Naive thymus-derived CD4-positive, alpha-beta T cell (primary cell): ENCODE data around the gene GPC4. TPM values are rescaled to one million over a fixed set of nuclear protein-coding genes. Genes with fewer than 3 reads are reported as not detected.
"Not testable (repeated sequence)": the region's sequence is repeated elsewhere in the genome, so short reads cannot be mapped to it uniquely, and the experiment has no call there.

Source experiments
- ATAC-seq: fragments of 150-1000 bp; cut with Tn5 transposase; 2 replicates; pipeline ENCODE4 v1.10.0; 2021; ENCODE audit warnings: mild to moderate bottlenecking, moderate library complexity
- CTCF ChIA-PET: fragments of 350-600 bp; sonication (Branson Sonifier 250); formaldehyde crosslinking; loops from one replicate; lab custom pipeline; 2021; ENCODE audit warnings: antibody characterized with exemption; lab: Charles Lee
- POLR2A ChIA-PET: fragments of 350-600 bp; sonication (Branson Sonifier 250); formaldehyde crosslinking; loops from one replicate; lab custom pipeline; 2021; ENCODE audit warnings: antibody characterized with exemption, inconsistent platforms; lab: Charles Lee
- DNase-seq, 9 donors: peaks; one replicate each; pipeline versions ENCODE4 v3.0.0 to v3.0.0-alpha.2; 2020 to 2022; ENCODE audit warnings: mixed read lengths in 1 of 9
- H3K27ac ChIP-seq: one replicate; pipeline ENCODE4 v1.7.0; 2013; ENCODE audit warnings: mild to moderate bottlenecking, low read depth, low read length, moderate library complexity
- H3K27me3 ChIP-seq, 2 donors: one replicate each; pipeline ENCODE4 v1.7.0; 2013; ENCODE audit warnings: low read length in 2 of 2, mild to moderate bottlenecking in 2 of 2, moderate library complexity in 2 of 2; ENCODE audit not compliant: control insufficient read depth in 2 of 2, insufficient read depth in 2 of 2
- H3K36me3 ChIP-seq, 3 experiments: 1 replicate in 2 of 3; 2 replicates in 1 of 3; pipeline ENCODE4 v1.7.0; 2013; ENCODE audit warnings: low read length in 3 of 3, mild to moderate bottlenecking in 3 of 3, moderate library complexity in 1 of 3; ENCODE audit not compliant: insufficient read depth in 3 of 3, control insufficient read depth in 2 of 3
- H3K4me1 ChIP-seq, 2 donors: one replicate each; pipeline ENCODE4 v1.7.0; 2013; ENCODE audit warnings: low read length in 2 of 2, mild to moderate bottlenecking in 2 of 2, moderate library complexity in 1 of 2; ENCODE audit not compliant: control insufficient read depth in 2 of 2, insufficient read depth in 2 of 2
- H3K4me3 ChIP-seq: 2 replicates; pipeline ENCODE4 v1.7.0; 2013; ENCODE audit warnings: mild to moderate bottlenecking, low read length
- H3K9me3 ChIP-seq, 3 experiments: 1 replicate in 2 of 3; 2 replicates in 1 of 3; pipeline ENCODE4 v1.7.0; 2013; ENCODE audit warnings: low read length in 3 of 3; ENCODE audit not compliant: control insufficient read depth in 2 of 3
- H3K27ac Mint-ChIP-seq, 9 donors: one replicate each; pipeline ENCODE4 v1.8.0; 2020 to 2022; ENCODE audit warnings: mixed read lengths in 9 of 9, mild to moderate bottlenecking in 8 of 9, moderate library complexity in 5 of 9, inconsistent platforms in 2 of 9
- H3K27me3 Mint-ChIP-seq, 5 donors: one replicate each; pipeline ENCODE4 v1.8.0; 2021 to 2022; ENCODE audit warnings: mixed read lengths in 5 of 5, mild to moderate bottlenecking in 1 of 5
- H3K36me3 Mint-ChIP-seq, 5 donors: one replicate each; pipeline ENCODE4 v1.8.0; 2020 to 2022; ENCODE audit warnings: mixed read lengths in 5 of 5, mild to moderate bottlenecking in 3 of 5, inconsistent platforms in 1 of 5
- H3K4me1 Mint-ChIP-seq, 7 donors: one replicate each; pipeline ENCODE4 v1.8.0; 2020 to 2022; ENCODE audit warnings: mixed read lengths in 7 of 7, mild to moderate bottlenecking in 3 of 7, inconsistent platforms in 1 of 7
- H3K4me3 Mint-ChIP-seq, 10 donors: one replicate each; pipeline ENCODE4 v1.8.0; 2020 to 2022; ENCODE audit warnings: mild to moderate bottlenecking in 10 of 10, mixed read lengths in 10 of 10, moderate library complexity in 6 of 10, inconsistent platforms in 2 of 10
- H3K9me3 Mint-ChIP-seq, 11 donors: one replicate each; pipeline ENCODE4 v1.8.0; 2020 to 2022; ENCODE audit warnings: mixed read lengths in 11 of 11, mild to moderate bottlenecking in 4 of 11, inconsistent platforms in 1 of 11, moderate library complexity in 1 of 11
- intact Hi-C, 2 donors: fragments of 100-400 bp; cut with micrococcal nuclease; formaldehyde crosslinking; loops; one replicate each; pipeline ENCODE4 v1.15.1; 2023
- polyA plus RNA-seq, 2 donors: library from polyadenylated mRNA; unstranded; fragments of 300-500 nt; fragmentation: Illumina TruSeq; gene quantifications; one replicate each; pipeline ENCODE4 v1.2.3, GENCODE V29; 2021
- total RNA-seq, 6 experiments: library from RNA in 5 of 6; stranded (reverse) in 5 of 6; gene quantifications; 1 replicate in 5 of 6; 2 replicates in 1 of 6; pipeline ENCODE4 v1.2.3 and lab custom pipeline; 2021 to 2026

Gene GPC4
- total and polyA plus RNA-seq, 7 experiments from 2014 or later: 0.20 TPM; not detected in 6

DNA sequence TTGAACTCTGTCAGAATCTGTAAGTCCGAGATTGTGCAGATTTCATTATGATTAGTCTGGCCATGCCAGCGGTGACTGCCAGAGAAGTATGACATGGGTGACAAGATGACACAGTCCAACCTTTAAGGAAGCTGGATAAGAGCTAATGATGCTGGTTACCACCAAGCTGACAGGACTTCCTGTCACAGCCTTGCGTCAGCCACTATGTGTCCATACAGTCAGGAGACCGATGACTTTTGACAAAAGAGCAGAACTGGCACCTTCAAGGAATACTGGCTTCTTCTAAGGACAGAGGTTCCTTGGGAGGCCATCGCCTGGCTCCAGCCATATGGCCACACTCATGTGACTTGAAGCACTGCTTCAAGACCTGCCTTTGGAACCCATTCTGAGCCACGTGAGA lies 129.9 kb downstream of the GPC4 start:
- H3K4me3 Mint-ChIP-seq: no peak overlapping the region
- H3K4me1 ChIP-seq: no peaks in the 10 kb centered on the region
- peaks cover 0 to 5% (median 0%) of the 10 kb centered on the region in 5 donors for H3K36me3 Mint-ChIP-seq
- no peak for ATAC-seq
- ChIA-PET POLR2A (no interaction called here), CTCF (no interaction called here)
- H3K36me3 ChIP-seq: no peaks in the 10 kb centered on the region
- H3K9me3 ChIP-seq: no peaks in the 10 kb centered on the region
- intact Hi-C loops: no loop called here
- H3K4me3 ChIP-seq: no peak overlapping the region
- H3K27ac Mint-ChIP-seq: no peak overlapping the region
- H3K27me3 ChIP-seq: no peaks in the 10 kb centered on the region
- H3K9me3 Mint-ChIP-seq: peaks cover 0 to 9% (median 5%) of the 10 kb centered on the region in 11 donors
- DNase-seq: no peak
- H3K27me3 Mint-ChIP-seq: peaks cover 0 to 5% (median 4%) of the 10 kb centered on the region in 5 donors
- H3K4me1 Mint-ChIP-seq: no peaks in the 10 kb centered on the region
- no peak overlapping the region for H3K27ac ChIP-seq

DNA sequence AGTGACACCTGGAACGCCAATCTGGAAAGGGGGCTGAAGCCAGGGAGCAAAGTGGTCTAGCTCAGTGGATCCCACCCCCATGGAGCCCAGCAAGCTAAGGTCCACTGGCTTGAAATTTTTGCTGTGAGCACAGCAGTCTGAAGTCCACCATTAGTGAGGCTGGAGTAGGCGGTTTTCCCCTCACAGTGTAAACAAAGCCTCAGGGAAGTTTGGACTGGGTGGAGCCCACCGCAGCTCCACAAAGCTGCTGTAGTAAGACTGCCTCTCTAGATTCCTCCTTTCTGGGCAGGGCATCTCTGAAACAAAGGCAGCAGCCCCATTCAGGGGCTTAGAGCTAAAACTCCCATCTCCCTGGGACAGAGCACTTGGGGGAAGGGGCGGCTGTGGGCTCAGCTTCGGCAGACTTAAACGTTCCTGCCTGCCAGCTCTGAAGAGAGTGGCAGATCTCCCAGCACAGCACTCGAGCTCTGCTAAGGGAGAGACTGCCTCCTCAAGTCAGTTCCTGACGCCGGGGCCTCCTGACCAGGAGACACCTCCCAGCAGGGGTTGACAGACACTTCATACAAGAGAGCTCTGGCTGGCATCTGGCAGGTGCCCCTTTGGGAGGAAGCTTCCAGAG lies 136.1 kb downstream of the GPC4 start:
- H3K36me3 ChIP-seq, DNase-seq, ATAC-seq, H3K36me3 Mint-ChIP-seq, H3K27ac ChIP-seq, H3K9me3 ChIP-seq, intact Hi-C loops, H3K27ac Mint-ChIP-seq, H3K4me1 ChIP-seq, POLR2A ChIA-PET, H3K27me3 Mint-ChIP-seq, H3K4me3 ChIP-seq, H3K27me3 ChIP-seq, H3K4me3 Mint-ChIP-seq, H3K4me1 Mint-ChIP-seq, CTCF ChIA-PET: not testable (repeated sequence)
- H3K9me3 Mint-ChIP-seq: peaks cover 0 to 17% (median 6%) of the 10 kb centered on the region in 11 donors

DNA sequence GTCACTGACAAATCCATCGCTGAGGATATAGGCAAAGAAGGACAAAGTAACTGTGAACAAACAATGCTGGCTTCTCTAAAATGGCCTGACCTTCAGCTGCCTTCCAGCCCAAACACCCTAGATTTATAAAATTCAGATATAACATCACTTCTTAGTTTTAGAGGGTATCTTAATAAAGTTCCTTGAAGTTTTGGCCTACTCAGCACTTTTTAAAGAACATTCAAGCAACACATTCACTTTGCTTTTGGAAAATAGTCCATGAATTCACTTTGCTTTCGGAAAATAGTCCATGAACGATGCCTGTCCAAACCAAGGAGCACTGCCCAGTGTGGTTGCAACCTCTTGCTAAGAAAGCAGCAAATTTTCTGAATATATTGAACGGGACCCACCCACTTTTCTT lies 142.1 kb downstream of the GPC4 start:
- ChIA-PET POLR2A (no interaction called here), CTCF (no interaction called here)
- Histone ChIP-seq H3K9me3 (no peaks in the 10 kb centered on the region), H3K4me1 (no peaks in the 10 kb centered on the region), H3K27me3 (no peaks in the 10 kb centered on the region), H3K27ac (no peak overlapping the region), H3K4me3 (no peak overlapping the region), H3K36me3 (no peaks in the 10 kb centered on the region)
- intact Hi-C loops: no loop called here
- Mint-ChIP-seq H3K27me3 (no peaks in the 10 kb centered on the region), H3K4me1 (no peaks in the 10 kb centered on the region), H3K36me3 (peaks cover 0 to 3% (median 0%) of the 10 kb centered on the region in 5 donors), H3K9me3 (peaks cover 0 to 6% (median 2%) of the 10 kb centered on the region in 11 donors), H3K4me3 (no peak overlapping the region), H3K27ac (no peak overlapping the region)
- DNase-seq: no peak
- ATAC-seq: no peak

DNA sequence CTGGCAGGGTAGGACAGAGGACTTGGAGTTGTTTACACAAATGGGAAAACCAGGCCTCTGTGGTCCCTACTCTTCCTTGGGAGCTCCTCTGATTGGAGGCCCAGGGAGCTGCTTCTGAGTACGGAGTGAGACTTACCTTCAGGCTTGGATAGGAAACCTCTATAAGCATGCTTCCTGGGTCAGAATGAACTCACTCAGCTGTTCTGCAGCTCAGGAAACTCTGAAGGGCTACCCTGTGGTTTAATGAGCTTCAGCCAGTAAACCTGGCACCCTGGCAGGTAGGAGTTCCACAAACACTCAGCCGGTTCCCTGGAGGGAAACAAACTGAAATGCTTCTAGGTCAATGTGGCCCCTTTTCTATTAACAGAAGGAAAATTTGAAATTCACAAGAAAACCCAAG lies 146.1 kb downstream of the GPC4 start:
- ChIA-PET POLR2A (no interaction called here), CTCF (no interaction called here)
- no peaks in the 10 kb centered on the region for H3K36me3 ChIP-seq
- Mint-ChIP-seq H3K4me1 (no peaks in the 10 kb centered on the region), H3K27me3 (no peaks in the 10 kb centered on the region), H3K9me3 (no peaks in the 10 kb centered on the region), H3K4me3 (no peak overlapping the region), H3K36me3 (no peaks in the 10 kb centered on the region), H3K27ac (no peak overlapping the region)
- DNase-seq: no peak
- no peaks in the 10 kb centered on the region for H3K4me1 ChIP-seq
- H3K27me3 ChIP-seq: no peaks in the 10 kb centered on the region
- no peak overlapping the region for H3K4me3 ChIP-seq
- intact Hi-C loops: no loop called here
- no peak overlapping the region for H3K27ac ChIP-seq
- no peak for ATAC-seq
- H3K9me3 ChIP-seq: no peaks in the 10 kb centered on the region

DNA sequence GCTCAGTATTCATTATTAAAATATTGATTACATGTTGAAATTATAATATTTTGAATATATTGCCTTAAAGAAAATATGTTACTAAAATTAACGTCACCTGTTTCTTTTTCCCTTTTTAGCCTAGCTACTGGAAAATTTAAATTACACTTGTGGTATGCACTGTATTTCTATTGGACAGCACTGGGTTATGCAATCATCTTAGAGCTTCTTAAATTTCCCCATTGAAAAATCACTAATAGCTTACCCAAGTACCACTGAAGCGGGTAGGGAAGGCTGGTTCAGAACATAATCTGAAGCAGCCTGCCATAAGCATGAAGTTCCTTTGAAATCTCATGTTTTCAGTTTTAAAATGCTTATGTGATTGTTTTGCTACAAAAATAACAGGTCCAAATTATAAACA lies 147.7 kb downstream of the GPC4 start:
- intact Hi-C loops: no loop called here

DNA sequence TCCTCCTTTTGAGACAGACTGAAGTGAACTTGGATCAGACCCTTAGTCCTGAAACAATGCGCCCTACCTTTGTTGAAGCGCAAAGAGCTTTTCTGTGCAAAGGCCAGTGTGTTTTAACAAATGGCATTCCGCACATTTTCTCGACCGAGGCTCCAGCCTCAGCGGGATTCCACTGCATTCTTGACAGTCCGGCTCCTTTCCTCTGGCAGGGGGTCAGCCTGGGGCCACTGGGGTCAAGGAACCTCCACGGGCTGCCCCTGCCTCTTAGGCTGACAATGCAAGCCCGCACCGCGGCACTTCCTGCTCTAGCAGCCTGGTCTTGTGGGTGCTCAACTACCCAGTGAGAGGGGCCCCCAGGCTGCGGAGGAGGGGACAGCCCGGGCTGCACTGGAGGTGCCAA lies 150.0 kb downstream of the GPC4 start:
- Mint-ChIP-seq H3K9me3 (no peaks in the 10 kb centered on the region), H3K27ac (no peak overlapping the region), H3K4me1 (no peaks in the 10 kb centered on the region), H3K27me3 (peaks cover 0 to 7% (median 0%) of the 10 kb centered on the region in 5 donors), H3K4me3 (no peak overlapping the region), H3K36me3 (no peaks in the 10 kb centered on the region)
- CTCF ChIA-PET: no interaction called here
- Histone ChIP-seq H3K36me3 (no peaks in the 10 kb centered on the region), H3K9me3 (no peaks in the 10 kb centered on the region), H3K4me3 (no peak overlapping the region), H3K27me3 (no peaks in the 10 kb centered on the region), H3K4me1 (no peaks in the 10 kb centered on the region), H3K27ac (no peak overlapping the region)
- intact Hi-C loops: no loop called here
- POLR2A ChIA-PET: no interaction called here
- ATAC-seq (no peak), DNase-seq (no peak)

More for the DNA sequence above, 147.7 kb downstream of the GPC4 start:
- no peak overlapping the region for H3K27ac ChIP-seq
- Mint-ChIP-seq H3K36me3 (no peaks in the 10 kb centered on the region), H3K27ac (no peak overlapping the region), H3K4me3 (no peak overlapping the region), H3K4me1 (no peaks in the 10 kb centered on the region), H3K9me3 (no peaks in the 10 kb centered on the region), H3K27me3 (no peaks in the 10 kb centered on the region)
- H3K27me3 ChIP-seq: no peaks in the 10 kb centered on the region
- H3K9me3 ChIP-seq: no peaks in the 10 kb centered on the region
- POLR2A ChIA-PET: no interaction called here
- no peak for ATAC-seq
- H3K36me3 ChIP-seq: no peaks in the 10 kb centered on the region
- no peak for DNase-seq
- no peak overlapping the region for H3K4me3 ChIP-seq
- H3K4me1 ChIP-seq: no peaks in the 10 kb centered on the region
- CTCF ChIA-PET: no interaction called here

DNA sequence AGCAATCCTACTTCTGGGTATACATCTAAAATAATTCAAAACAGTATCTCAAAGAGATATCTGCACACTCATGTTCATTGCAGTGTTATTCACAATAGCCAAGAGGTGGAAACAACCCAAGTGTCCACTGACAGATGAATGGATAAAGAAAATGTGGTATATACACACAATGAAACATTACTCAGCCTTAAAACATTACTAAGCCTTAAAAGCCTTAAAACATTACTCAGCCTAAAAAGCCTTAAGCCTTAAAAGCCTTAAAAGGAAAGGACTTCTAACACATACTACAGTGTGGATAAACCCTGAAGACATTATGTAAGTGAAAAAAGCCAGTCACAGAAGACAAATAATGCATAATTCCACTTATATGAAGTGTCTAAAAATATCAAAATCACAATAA lies 156.8 kb downstream of the GPC4 start:
- no peak overlapping the region for H3K27ac Mint-ChIP-seq
- H3K27me3 ChIP-seq: no peaks in the 10 kb centered on the region
- H3K36me3 ChIP-seq: no peaks in the 10 kb centered on the region
- POLR2A ChIA-PET: no interaction called here
- H3K27ac ChIP-seq: no peak overlapping the region
- H3K9me3 ChIP-seq: no peaks in the 10 kb centered on the region
- no peaks in the 10 kb centered on the region for H3K9me3 Mint-ChIP-seq
- H3K27me3 Mint-ChIP-seq: peaks cover 0 to 7% (median 0%) of the 10 kb centered on the region in 5 donors
- no peak overlapping the region for H3K4me3 ChIP-seq
- intact Hi-C loops: no loop called here
- no peak for ATAC-seq
- H3K36me3 Mint-ChIP-seq: no peaks in the 10 kb centered on the region
- no peaks in the 10 kb centered on the region for H3K4me1 ChIP-seq
- no peaks in the 10 kb centered on the region for H3K4me1 Mint-ChIP-seq
- no peak overlapping the region for H3K4me3 Mint-ChIP-seq
- DNase-seq: no peak
- CTCF ChIA-PET: no interaction called here
